ENCODE results near the gene USP28. TPM values are rescaled to one million over a fixed set of nuclear protein-coding genes. Genes with fewer than 3 reads are reported as not detected.

The USP28 gene
- total RNA-seq, 2 donors from 2014 or later: 28.9 to 31.5 TPM

DNA sequence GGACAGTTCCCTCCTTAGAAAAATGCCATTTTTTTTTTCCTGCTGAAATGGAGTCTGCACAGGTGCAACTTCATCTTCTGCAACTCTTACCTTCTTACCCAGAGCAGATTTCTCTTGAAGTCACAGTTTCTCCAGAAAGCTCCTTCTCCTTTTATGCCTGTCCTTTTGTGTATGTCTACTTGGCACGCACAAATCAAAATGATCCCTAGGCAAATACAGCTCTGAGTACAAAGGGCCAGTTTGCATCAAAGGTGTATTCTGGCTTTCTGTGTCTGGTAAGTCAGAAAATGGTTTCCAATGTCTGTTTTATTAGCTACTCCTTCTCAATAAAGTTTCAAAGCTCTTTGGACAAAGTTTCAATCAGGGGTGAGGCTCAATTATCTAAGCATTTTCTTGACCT, 93.2 kb downstream of the USP28 start:
- no peak for DNase-seq (ENCODE audit: low spot score)
- intact Hi-C loops (cut with DNase I): no loop called here
- no peaks in the 10 kb centered on the region for H3K27me3 ChIP-seq (replicated peaks; ENCODE audit: insufficient read depth)
- no peak overlapping the region for H3K27ac ChIP-seq
- no peak for TF ChIP-seq POLR2A (IDR thresholded peaks at IDR 0.05)
- peak; percentile 18 for TF ChIP-seq POLR2AphosphoS5 (IDR thresholded peaks at IDR 0.05)
- TF ChIP-seq, protein P1, sequence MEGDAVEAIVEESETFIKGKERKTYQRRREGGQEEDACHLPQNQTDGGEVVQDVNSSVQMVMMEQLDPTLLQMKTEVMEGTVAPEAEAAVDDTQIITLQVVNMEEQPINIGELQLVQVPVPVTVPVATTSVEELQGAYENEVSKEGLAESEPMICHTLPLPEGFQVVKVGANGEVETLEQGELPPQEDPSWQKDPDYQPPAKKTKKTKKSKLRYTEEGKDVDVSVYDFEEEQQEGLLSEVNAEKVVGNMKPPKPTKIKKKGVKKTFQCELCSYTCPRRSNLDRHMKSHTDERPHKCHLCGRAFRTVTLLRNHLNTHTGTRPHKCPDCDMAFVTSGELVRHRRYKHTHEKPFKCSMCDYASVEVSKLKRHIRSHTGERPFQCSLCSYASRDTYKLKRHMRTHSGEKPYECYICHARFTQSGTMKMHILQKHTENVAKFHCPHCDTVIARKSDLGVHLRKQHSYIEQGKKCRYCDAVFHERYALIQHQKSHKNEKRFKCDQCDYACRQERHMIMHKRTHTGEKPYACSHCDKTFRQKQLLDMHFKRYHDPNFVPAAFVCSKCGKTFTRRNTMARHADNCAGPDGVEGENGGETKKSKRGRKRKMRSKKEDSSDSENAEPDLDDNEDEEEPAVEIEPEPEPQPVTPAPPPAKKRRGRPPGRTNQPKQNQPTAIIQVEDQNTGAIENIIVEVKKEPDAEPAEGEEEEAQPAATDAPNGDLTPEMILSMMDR (IDR thresholded peaks at IDR 0.05): no peak
- H3K9me3 ChIP-seq: no peaks in the 10 kb centered on the region
- WGBS: 54% methylated on average over 1 of the region's 1 CpG
- H3K4me1 ChIP-seq (replicated peaks): peaks cover 3% of the 10 kb centered on the region
- H3K36me3 ChIP-seq: no peaks in the 10 kb centered on the region
- H3K4me3 ChIP-seq: no peak overlapping the region

DNA sequence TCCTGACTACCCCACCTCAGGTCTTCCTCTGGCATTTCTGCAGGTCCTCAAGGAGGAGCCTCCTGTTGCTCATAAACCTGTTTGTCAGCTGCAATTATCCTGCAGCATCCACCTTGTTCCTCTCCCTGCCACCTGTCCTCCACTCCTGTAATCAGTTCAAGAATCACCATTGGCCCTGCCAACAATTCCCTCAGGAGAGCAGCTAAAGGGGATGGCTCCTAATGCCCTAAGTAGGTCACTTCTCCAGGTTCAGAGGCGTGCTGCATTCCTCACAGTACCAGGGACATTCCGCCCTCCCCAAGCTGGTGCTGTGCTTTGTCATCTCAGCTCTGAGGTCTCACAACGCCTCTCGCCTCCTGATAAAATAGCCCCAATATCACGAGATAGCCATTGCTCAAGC, 93.7 kb downstream of the USP28 start:
- TF ChIP-seq POLR2AphosphoS5 (IDR thresholded peaks at IDR 0.05): no peak
- TF ChIP-seq POLR2A (IDR thresholded peaks at IDR 0.05): no peak
- TF ChIP-seq, protein P1 (IDR thresholded peaks at IDR 0.05): no peak
- 62% methylated on average over 5 of the region's 5 CpGs for WGBS

GRCh38 chr11:113779496-113779895, 95.9 kb downstream of the USP28 start, which contains the start of gene CLDN25:
Gene CLDN25, plus strand, starts transcription at chr11:113779796. Its CDS starts 0 bp downstream, at chr11:113779796.
- Histone ChIP-seq H3K27me3 (replicated peaks; ENCODE audit: insufficient read depth) (no peaks in the 10 kb centered on the region), H3K27ac (no peak within 1 kb of the TSS), H3K4me3 (no peak within 1 kb of the TSS), H3K36me3 (no peaks in the 10 kb centered on the region), H3K4me1 (replicated peaks) (peaks cover 3% of the 10 kb centered on the region), H3K9me3 (no peaks in the 10 kb centered on the region)
- no peak for DNase-seq (ENCODE audit: low spot score)
- 74% methylated on average over 4 of the region's 4 CpGs for WGBS
- intact Hi-C loops (cut with DNase I): loop anchor here (10.0 kb wide), 1 partner anchor 95 kb away; the partner anchor contains the start of gene USP28
- TF ChIP-seq POLR2A (IDR thresholded peaks at IDR 0.05) (no peak), POLR2AphosphoS5 (IDR thresholded peaks at IDR 0.05) (no peak)
- TF ChIP-seq, protein P1 (IDR thresholded peaks at IDR 0.05): no peak

More for the DNA sequence above, 93.7 kb downstream of the USP28 start:
- Histone ChIP-seq H3K4me1 (replicated peaks) (peaks cover 3% of the 10 kb centered on the region), H3K27me3 (replicated peaks; ENCODE audit: insufficient read depth) (no peaks in the 10 kb centered on the region), H3K27ac (no peak overlapping the region), H3K36me3 (no peaks in the 10 kb centered on the region), H3K4me3 (no peak overlapping the region), H3K9me3 (no peaks in the 10 kb centered on the region)
- DNase-seq (ENCODE audit: low spot score): no peak
- intact Hi-C loops (cut with DNase I): no loop called here

- intact Hi-C loops (cut with DNase I): loop anchor here (10.0 kb wide), 1 partner anchor 96 kb away; the partner anchor contains the start of gene USP28
- WGBS: 27% methylated on average over 11 of the region's 11 CpGs
- TF ChIP-seq, protein P1 (IDR thresholded peaks at IDR 0.05): peak in 1 of 4 experiments; percentile 31
- TF ChIP-seq POLR2AphosphoS5 (IDR thresholded peaks at IDR 0.05) (peak; percentile 85), POLR2A (IDR thresholded peaks at IDR 0.05) (peak; percentile 22)
Observed at GRCh38 chr11:113778111-113778910, 97.1 kb downstream of the USP28 start.

More at GRCh38 chr11:113778111-113778910, 97.1 kb downstream of the USP28 start:
- H3K4me3 ChIP-seq: no peak overlapping the region
- DNase-seq (ENCODE audit: low spot score): peak; percentile 67
- H3K27ac ChIP-seq: peak overlapping the region; percentile 21 to 23
- H3K27me3 ChIP-seq (replicated peaks; ENCODE audit: insufficient read depth): no peaks in the 10 kb centered on the region
- no peaks in the 10 kb centered on the region for H3K36me3 ChIP-seq
- H3K9me3 ChIP-seq: no peaks in the 10 kb centered on the region
- H3K4me1 ChIP-seq (replicated peaks): peaks cover 3% of the 10 kb centered on the region
